H1 (cell line): Measurements from ENCODE around the gene ATXN2. TPM values are rescaled to one million over a fixed set of nuclear protein-coding genes. Genes with fewer than 3 reads are reported as not detected.

ENCODE experiments used
- BCL11A ChIP-seq, 2 experiments: IDR thresholded peaks; one replicate each; pipeline ENCODE4 v1.6.1; 2011; ENCODE audit warnings: low read depth in 2 of 2, low read length in 2 of 2, mild to moderate bottlenecking in 2 of 2
- CTBP2 ChIP-seq: IDR thresholded peaks from 2 replicates; pipeline ENCODE4 v1.7.0; 2011; ENCODE audit warnings: borderline replicate concordance, mild to moderate bottlenecking, moderate library complexity, mixed read lengths, low read length; ENCODE audit not compliant: insufficient read depth, insufficient read length
- HDAC2 ChIP-seq, 2 experiments: fragments of 300-600 bp in 1 of 2; sonication (generic) in 1 of 2; IDR thresholded peaks; 2 replicates each; pipeline ENCODE4 v1.6.1; 2011 to 2012; ENCODE audit warnings: low read depth in 2 of 2, low read length in 2 of 2, mild to moderate bottlenecking in 2 of 2, moderate library complexity in 2 of 2, borderline replicate concordance in 1 of 2, inconsistent platforms in 1 of 2
- JUN ChIP-seq: IDR thresholded peaks from 2 replicates; pipeline ENCODE4 v1.6.1; 2011; ENCODE audit warnings: low read depth, mild to moderate bottlenecking, improper control_type of control experiment, low read length
- SAP30 ChIP-seq: fragments of 300-600 bp; sonication (generic); IDR thresholded peaks from 2 replicates; pipeline ENCODE4 v1.7.1; 2012; ENCODE audit warnings: low read length, moderate library complexity, mild to moderate bottlenecking, inconsistent platforms; ENCODE audit not compliant: insufficient read depth, insufficient replicate concordance
- SIX5 ChIP-seq: IDR thresholded peaks from 2 replicates; pipeline ENCODE4 v1.6.1; 2011; ENCODE audit warnings: mild to moderate bottlenecking, low read depth, low read length
- polyA plus RNA-seq, 7 experiments: library from polyadenylated mRNA; depleted of rRNA in 3 of 7; stranded (reverse) in 5 of 7; unstranded in 2 of 7; fragments of >200 nt in 5 of 7; fragments of 200-250 nt in 2 of 7; gene quantifications; 1 replicate in 5 of 7; 2 replicates in 1 of 7; 4 replicates in 1 of 7; pipeline versions ENCODE4 v1.2.1 to v1.2.3, GENCODE V29; 2011 to 2013; ENCODE audit warnings: missing spikeins in 2 of 7, mixed read lengths in 2 of 7
- total RNA-seq: library from RNA; stranded (reverse); fragmentation: NEBNext Ultra II Directional; extraction: Animal tissue kit (Norgen Biotek cat#: 25700); gene quantifications from 2 replicates; pipeline ENCODE4 v1.2.1, GENCODE V29; 2021

ATXN2 gene
- total and polyA plus RNA-seq, 2 of the 8 experiments (the other 6 are each of a cell fraction or from before 2014, with no cell fraction given), result 46.6 to 80.7 TPM

DNA sequence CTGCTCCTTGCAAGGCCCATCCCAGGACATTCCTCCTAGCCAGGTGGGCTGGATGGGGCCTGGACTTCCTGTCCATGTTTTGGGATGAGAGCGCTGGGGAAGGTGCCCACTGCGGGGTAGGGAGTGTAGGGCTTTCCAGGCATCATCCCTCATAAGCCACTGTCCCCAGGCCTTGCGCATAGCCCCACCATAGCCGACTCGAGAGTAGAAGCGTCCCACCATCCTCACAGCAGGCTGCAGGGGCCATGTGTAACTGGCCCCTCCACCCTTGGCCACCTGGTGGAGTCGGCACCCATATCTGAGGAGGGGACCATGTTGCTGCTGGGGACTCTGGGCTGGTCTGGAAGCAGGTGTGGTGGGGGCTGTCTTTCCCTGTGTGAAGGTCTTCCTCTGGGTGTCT lies 162.8 kb downstream of the ATXN2 start (continued):
- no peak for TF ChIP-seq CTBP2
- no peak for TF ChIP-seq HDAC2 (IDR thresholded peaks at IDR 0.05; ENCODE audit: borderline replicate concordance in 1 of 2, low read depth in 2 of 2, low read length in 2 of 2)
- no peak for TF ChIP-seq SIX5
- TF ChIP-seq SAP30, result no peak
- no peak for TF ChIP-seq BCL11A (IDR thresholded peaks at IDR 0.05; ENCODE audit: low read depth in 2 of 2, low read length in 2 of 2)
- no peak for TF ChIP-seq JUN
